H1 (cell line): ENCODE results near the gene APOC3. TPM values are rescaled to one million over a fixed set of nuclear protein-coding genes. Genes with fewer than 3 reads are reported as not detected.
A peak's percentile ranks its signal among the peaks of the same experiment; 100 is the strongest.

ENCODE experiments used
- CTCF ChIA-PET: fragments of 300-600 bp; sonication (Branson Sonifier 250); formaldehyde crosslinking; loops from one replicate; lab custom pipeline; 2021; ENCODE audit not compliant: partially characterized antibody; lab: Charles Lee
- POLR2A ChIA-PET: fragments of 300-600 bp; sonication (Branson Sonifier 250); formaldehyde crosslinking; loops from one replicate; lab custom pipeline; 2021; ENCODE audit warnings: inconsistent platforms; ENCODE audit not compliant: partially characterized antibody; lab: Charles Lee
- DNase-seq, 2 experiments: peaks; one replicate each; pipeline versions ENCODE4 v3.0.0 to v3.0.0-alpha.2; 2010 to 2022; ENCODE audit warnings: low spot score in 2 of 2, low read depth in 1 of 2, mixed read lengths in 1 of 2
- FAIRE-seq: peaks from 2 replicates; lab custom pipeline; 2011; peaks lifted over from hg19 to GRCh38; lab: Jason Lieb, UNC
- H2AFZ ChIP-seq: 2 replicates; pipeline ENCODE4 v1.8.1; 2012; ENCODE audit warnings: low read length, inconsistent platforms
- H2AK5ac ChIP-seq: 2 replicates; pipeline ENCODE4 v1.6.1; 2013; ENCODE audit warnings: low read depth, low read length
- H2BK120ac ChIP-seq: replicated peaks from 2 replicates; pipeline ENCODE3; 2013; ENCODE audit warnings: low read depth, low read length, inconsistent platforms
- H2BK12ac ChIP-seq: 2 replicates; pipeline ENCODE4 v1.6.1; 2013; ENCODE audit warnings: low read depth, low read length
- H2BK15ac ChIP-seq: 2 replicates; pipeline ENCODE4 v1.6.1; 2013; ENCODE audit warnings: low read length
- H2BK20ac ChIP-seq: 2 replicates; pipeline ENCODE4 v1.6.1; 2013; ENCODE audit warnings: low read length
- H2BK5ac ChIP-seq: 2 replicates; pipeline ENCODE4 v1.6.1; 2013; ENCODE audit warnings: low read depth, low read length
- H3K14ac ChIP-seq: 2 replicates; pipeline ENCODE4 v1.6.1; 2013; ENCODE audit warnings: inconsistent platforms; ENCODE audit not compliant: insufficient read length
- H3K18ac ChIP-seq: 2 replicates; pipeline ENCODE4 v1.6.1; 2013; ENCODE audit warnings: low read length; ENCODE audit errors: extremely low read depth
- H3K23ac ChIP-seq: 2 replicates; pipeline ENCODE4 v1.6.1; 2013; ENCODE audit warnings: inconsistent platforms; ENCODE audit not compliant: insufficient read length
- H3K23me2 ChIP-seq: 2 replicates; pipeline ENCODE4 v1.6.1; 2013; ENCODE audit warnings: low read depth, low read length
- H3K27ac ChIP-seq: 2 replicates; pipeline ENCODE4 v1.6.1; 2011; ENCODE audit warnings: low read depth, low read length, inconsistent platforms
- H3K27me3 ChIP-seq, 4 experiments: replicated peaks in 1 of 4; 1 replicate in 1 of 4; 2 replicates in 3 of 4; pipeline versions ENCODE4 v1.6.1 to v1.8.1; 2011 to 2013; ENCODE audit warnings: low read length in 3 of 4, mild to moderate bottlenecking in 3 of 4, inconsistent platforms in 2 of 4, mixed read lengths in 2 of 4, moderate library complexity in 1 of 4; ENCODE audit not compliant: control insufficient read depth in 3 of 4, insufficient read depth in 3 of 4; ENCODE audit errors: extremely low read depth in 1 of 4
- H3K36me3 ChIP-seq, 4 experiments: 2 replicates each; pipeline versions ENCODE4 v1.6.1 to v1.8.1; 2011 to 2013; ENCODE audit warnings: mild to moderate bottlenecking in 4 of 4, low read length in 3 of 4, moderate library complexity in 2 of 4, control low read depth in 1 of 4, inconsistent platforms in 1 of 4; ENCODE audit not compliant: insufficient read depth in 4 of 4, control insufficient read depth in 2 of 4
- H3K4ac ChIP-seq: replicated peaks from 2 replicates; pipeline ENCODE3; 2013; ENCODE audit warnings: low read length, low read depth, mixed read lengths, inconsistent platforms; ENCODE audit not compliant: insufficient read length
- H3K4me1 ChIP-seq, 4 experiments: replicated peaks in 1 of 4; 1 replicate in 1 of 4; 2 replicates in 3 of 4; pipeline versions ENCODE4 v1.6.1 to v1.8.1; 2011 to 2013; ENCODE audit warnings: low read length in 3 of 4, inconsistent platforms in 2 of 4, mixed read lengths in 1 of 4; ENCODE audit not compliant: insufficient read depth in 4 of 4, control insufficient read depth in 3 of 4
- H3K4me2 ChIP-seq, 2 experiments: 2 replicates each; pipeline versions ENCODE4 v1.6.1 to v1.8.1; 2011 to 2013; ENCODE audit warnings: low read depth in 2 of 2, low read length in 2 of 2, control low read depth in 1 of 2, inconsistent platforms in 1 of 2, mild to moderate bottlenecking in 1 of 2; ENCODE audit not compliant: insufficient read depth in 1 of 2
- H3K4me3 ChIP-seq, 4 experiments: fragments of 200-600, 300-600 bp in 1 of 4; sonication (generic), shearing (Covaris generic), sonication (Bioruptor Twin) in 1 of 4; 2 replicates each; pipeline versions ENCODE4 v1.5.1 to v1.8.1; 2011 to 2016; ENCODE audit warnings: low read length in 4 of 4, low read depth in 3 of 4, control low read depth in 2 of 4, inconsistent platforms in 2 of 4, mild to moderate bottlenecking in 2 of 4, mixed read lengths in 1 of 4, moderate library complexity in 1 of 4; ENCODE audit not compliant: insufficient read depth in 2 of 4; ENCODE audit errors: extremely low read depth in 1 of 4
- H3K56ac ChIP-seq: replicated peaks from 2 replicates; pipeline ENCODE3; 2013; ENCODE audit warnings: low read depth, mild to moderate bottlenecking, mixed read lengths, low read length, inconsistent platforms; ENCODE audit not compliant: insufficient read length
- H3K79me1 ChIP-seq: 2 replicates; pipeline ENCODE4 v1.6.1; 2013; ENCODE audit warnings: low read depth, low read length, control low read depth
- H3K79me2 ChIP-seq, 2 experiments: 2 replicates each; pipeline versions ENCODE4 v1.6.1 to v1.8.1; 2012 to 2013; ENCODE audit warnings: low read length in 2 of 2, mild to moderate bottlenecking in 2 of 2, inconsistent platforms in 1 of 2; ENCODE audit not compliant: insufficient read depth in 2 of 2, control insufficient read depth in 1 of 2
- H3K9ac ChIP-seq, 4 experiments: replicated peaks in 1 of 4; 1 replicate in 1 of 4; 2 replicates in 3 of 4; pipeline versions ENCODE4 v1.6.1 to v1.8.1; 2011 to 2013; ENCODE audit warnings: low read depth in 3 of 4, low read length in 3 of 4, control low read depth in 2 of 4, mild to moderate bottlenecking in 2 of 4, moderate library complexity in 2 of 4, inconsistent platforms in 1 of 4; ENCODE audit errors: extremely low read depth in 1 of 4
- H3K9me3 ChIP-seq, 2 experiments: 2 replicates each; pipeline versions ENCODE4 v1.6.1 to v1.8.1; 2012 to 2013; ENCODE audit warnings: mild to moderate bottlenecking in 2 of 2, moderate library complexity in 2 of 2, control low read depth in 1 of 2, inconsistent platforms in 1 of 2, low read depth in 1 of 2, low read length in 1 of 2, mixed read lengths in 1 of 2; ENCODE audit not compliant: insufficient read depth in 2 of 2
- H4K20me1 ChIP-seq, 2 experiments: replicated peaks in 1 of 2; 2 replicates each; pipeline versions ENCODE3 to v1.8.1; 2011 to 2013; ENCODE audit warnings: inconsistent platforms in 2 of 2, low read length in 2 of 2, mild to moderate bottlenecking in 1 of 2; ENCODE audit not compliant: insufficient read depth in 2 of 2, control insufficient read depth in 1 of 2
- H4K5ac ChIP-seq: 2 replicates; pipeline ENCODE4 v1.6.1; 2013; ENCODE audit warnings: low read length, low read depth, mixed read lengths, inconsistent platforms; ENCODE audit not compliant: insufficient read length
- H4K8ac ChIP-seq: 2 replicates; pipeline ENCODE4 v1.8.0; 2013; ENCODE audit warnings: mild to moderate bottlenecking, moderate library complexity, low read length, inconsistent platforms; ENCODE audit not compliant: insufficient read depth; ENCODE audit errors: extremely low read depth
- H4K91ac ChIP-seq: replicated peaks from 2 replicates; pipeline ENCODE3; 2013; ENCODE audit warnings: low read length, mixed read lengths, inconsistent platforms; ENCODE audit not compliant: insufficient read length
- EGR1 ChIP-seq: IDR thresholded peaks from 2 replicates; pipeline ENCODE4 v1.6.1; 2011; ENCODE audit warnings: low read depth, low read length, borderline replicate concordance
- GTF2F1 ChIP-seq: IDR thresholded peaks from 2 replicates; pipeline ENCODE4 v1.6.1; 2012; ENCODE audit warnings: low read depth, low read length, improper control_type of control experiment, borderline replicate concordance
- KDM4A ChIP-seq: IDR thresholded peaks from one replicate; pipeline ENCODE4 v1.7.1; 2012; ENCODE audit warnings: low read depth, mild to moderate bottlenecking, moderate library complexity, low read length, inconsistent platforms; ENCODE audit not compliant: severe bottlenecking
- POLR2A ChIP-seq, 2 experiments: IDR thresholded peaks; 1 replicate in 1 of 2; 2 replicates in 1 of 2; pipeline ENCODE4 v1.6.1; 2011; ENCODE audit warnings: low read depth in 2 of 2, low read length in 2 of 2, mild to moderate bottlenecking in 2 of 2; ENCODE audit errors: control extremely low read depth in 1 of 2
- POLR2AphosphoS5 ChIP-seq: IDR thresholded peaks from 2 replicates; pipeline ENCODE4 v1.6.1; 2011; ENCODE audit warnings: low read depth, low read length
- SIRT6 ChIP-seq: IDR thresholded peaks from one replicate; pipeline ENCODE4 v1.7.1; 2012; ENCODE audit warnings: low read length, inconsistent platforms
- YY1 ChIP-seq: IDR thresholded peaks from 2 replicates; pipeline ENCODE4 v1.6.1; 2011; ENCODE audit warnings: low read depth, mild to moderate bottlenecking, low read length
- WGBS, 2 experiments: shearing (Covaris generic) in 1 of 2; methylation state at CpG; one replicate each; pipeline versions ENCODE4 v1.1.6 to v1.1.7; 2013 to 2015; ENCODE audit warnings: low lambda C conversion rate in 2 of 2, mixed read lengths in 2 of 2, inconsistent platforms in 1 of 2, low coverage in 1 of 2, missing lambda C conversion rate in 1 of 2; ENCODE audit not compliant: insufficient replicate concordance in 2 of 2, insufficient coverage in 1 of 2, insufficient read length in 1 of 2; ENCODE audit errors: extremely low coverage in 1 of 2, missing lambda C conversion rate in 1 of 2; 5-methylcytosine and 5-hydroxymethylcytosine counted together
- polyA plus RNA-seq, 7 experiments: library from polyadenylated mRNA; depleted of rRNA in 3 of 7; stranded (reverse) in 5 of 7; unstranded in 2 of 7; fragments of >200 nt in 5 of 7; fragments of 200-250 nt in 2 of 7; gene quantifications; 1 replicate in 5 of 7; 2 replicates in 1 of 7; 4 replicates in 1 of 7; pipeline versions ENCODE4 v1.2.1 to v1.2.3, GENCODE V29; 2011 to 2013; ENCODE audit warnings: missing spikeins in 2 of 7, mixed read lengths in 2 of 7
- total RNA-seq: library from RNA; stranded (reverse); fragmentation: NEBNext Ultra II Directional; extraction: Animal tissue kit (Norgen Biotek cat#: 25700); gene quantifications from 2 replicates; pipeline ENCODE4 v1.2.1, GENCODE V29; 2021

Gene APOC3
- total and polyA plus RNA-seq, 2 of the 8 experiments (the other 6 are each of a cell fraction or from before 2014, with no cell fraction given): not detected

DNA sequence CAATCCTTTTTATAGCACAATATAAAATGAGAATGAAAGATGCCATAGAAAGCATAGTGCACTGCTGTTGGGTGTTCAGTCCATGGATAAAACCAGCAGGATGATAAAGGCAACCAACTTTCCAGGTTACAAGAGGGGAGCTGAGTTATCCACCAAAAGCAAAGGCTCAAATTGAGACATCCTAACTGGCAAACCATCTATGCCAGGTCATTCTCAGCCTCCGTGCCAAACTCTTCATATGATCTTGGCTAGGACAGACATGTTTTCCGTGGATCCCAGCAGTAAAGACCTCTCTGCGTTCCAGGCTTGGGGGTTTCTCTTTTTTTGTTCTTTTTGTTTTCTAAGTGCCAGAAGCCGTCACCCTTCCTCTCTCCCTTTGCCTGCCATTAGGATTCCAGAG lies 15.0 kb downstream of the APOC3 start:
- no peak overlapping the region for H2BK5ac ChIP-seq
- H3K79me1 ChIP-seq: no peaks in the 10 kb centered on the region
- H3K9me3 ChIP-seq: no peaks in the 10 kb centered on the region
- no peak overlapping the region for H4K5ac ChIP-seq
- DNase-seq (no peak), FAIRE-seq (no peak)
- no peak overlapping the region for H3K18ac ChIP-seq
- no peak overlapping the region for H4K91ac ChIP-seq
- H4K20me1 ChIP-seq: no peaks in the 10 kb centered on the region
- no peak overlapping the region for H2BK20ac ChIP-seq
- H3K27ac ChIP-seq: no peak overlapping the region
- no peak overlapping the region for H2BK12ac ChIP-seq
- H3K4me3 ChIP-seq: no peak overlapping the region
- H3K4me1 ChIP-seq: no peaks in the 10 kb centered on the region; a peak in 1 of 7 replicates
- H3K56ac ChIP-seq: no peak overlapping the region
- no peak overlapping the region for H3K4me2 ChIP-seq
- H2AK5ac ChIP-seq: no peak overlapping the region
- H2BK120ac ChIP-seq: no peak overlapping the region
- ChIA-PET POLR2A (interaction anchor here (1.1 kb wide), 1 partner anchor 299 kb away, joined by 3 read pairs; the partner anchor contains the start of gene PAFAH1B2), CTCF (no interaction called here)
- no peaks in the 10 kb centered on the region for H3K27me3 ChIP-seq
- no peak overlapping the region for H2BK15ac ChIP-seq
- no peak overlapping the region for H3K4ac ChIP-seq
- H4K8ac ChIP-seq: no peak overlapping the region
- H3K36me3 ChIP-seq: peaks cover 12 to 46% (median 28%) of the 10 kb centered on the region in 4 experiments; a peak in 7 of 8 replicates
- no peaks in the 10 kb centered on the region for H3K79me2 ChIP-seq
- H3K9ac ChIP-seq: peak overlapping the region in 1 of 4 experiments; percentile 11; a peak in 1 of 7 replicates
- no peaks in the 10 kb centered on the region for H3K23me2 ChIP-seq
- whole genome bisulfite sequencing, 2 experiments: 92% methylated on average over 4 of the region's 4 CpGs; no CpG with 5 or more reads in 1 of the 2 experiments
- H3K14ac ChIP-seq: no peak overlapping the region
- no peak overlapping the region for H3K23ac ChIP-seq
- no peak overlapping the region for H2AFZ ChIP-seq
- TF ChIP-seq KDM4A: no peak
- TF ChIP-seq POLR2A (IDR thresholded peaks at IDR 0.05; ENCODE audit: control extremely low read depth in 1 of 2, low read depth in 2 of 2, low read length in 2 of 2): no peak
- no peak for TF ChIP-seq YY1
- no peak for TF ChIP-seq SIRT6
- TF ChIP-seq GTF2F1: no peak
- no peak for TF ChIP-seq POLR2AphosphoS5
- no peak for TF ChIP-seq EGR1
